T1000 (cell line): Measurements from ENCODE around the gene SLC34A2.
"Not testable (repeated sequence)": the region's sequence is repeated elsewhere in the genome, so short reads cannot be mapped to it uniquely, and the experiment has no call there.

ENCODE experiments used
- DNase-seq: peaks from one replicate; lab custom pipeline; 2025; ENCODE audit warnings: mixed read lengths; lab: John Stamatoyannopoulos, UW

Gene SLC34A2, protein sequence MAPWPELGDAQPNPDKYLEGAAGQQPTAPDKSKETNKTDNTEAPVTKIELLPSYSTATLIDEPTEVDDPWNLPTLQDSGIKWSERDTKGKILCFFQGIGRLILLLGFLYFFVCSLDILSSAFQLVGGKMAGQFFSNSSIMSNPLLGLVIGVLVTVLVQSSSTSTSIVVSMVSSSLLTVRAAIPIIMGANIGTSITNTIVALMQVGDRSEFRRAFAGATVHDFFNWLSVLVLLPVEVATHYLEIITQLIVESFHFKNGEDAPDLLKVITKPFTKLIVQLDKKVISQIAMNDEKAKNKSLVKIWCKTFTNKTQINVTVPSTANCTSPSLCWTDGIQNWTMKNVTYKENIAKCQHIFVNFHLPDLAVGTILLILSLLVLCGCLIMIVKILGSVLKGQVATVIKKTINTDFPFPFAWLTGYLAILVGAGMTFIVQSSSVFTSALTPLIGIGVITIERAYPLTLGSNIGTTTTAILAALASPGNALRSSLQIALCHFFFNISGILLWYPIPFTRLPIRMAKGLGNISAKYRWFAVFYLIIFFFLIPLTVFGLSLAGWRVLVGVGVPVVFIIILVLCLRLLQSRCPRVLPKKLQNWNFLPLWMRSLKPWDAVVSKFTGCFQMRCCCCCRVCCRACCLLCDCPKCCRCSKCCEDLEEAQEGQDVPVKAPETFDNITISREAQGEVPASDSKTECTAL

DNA sequence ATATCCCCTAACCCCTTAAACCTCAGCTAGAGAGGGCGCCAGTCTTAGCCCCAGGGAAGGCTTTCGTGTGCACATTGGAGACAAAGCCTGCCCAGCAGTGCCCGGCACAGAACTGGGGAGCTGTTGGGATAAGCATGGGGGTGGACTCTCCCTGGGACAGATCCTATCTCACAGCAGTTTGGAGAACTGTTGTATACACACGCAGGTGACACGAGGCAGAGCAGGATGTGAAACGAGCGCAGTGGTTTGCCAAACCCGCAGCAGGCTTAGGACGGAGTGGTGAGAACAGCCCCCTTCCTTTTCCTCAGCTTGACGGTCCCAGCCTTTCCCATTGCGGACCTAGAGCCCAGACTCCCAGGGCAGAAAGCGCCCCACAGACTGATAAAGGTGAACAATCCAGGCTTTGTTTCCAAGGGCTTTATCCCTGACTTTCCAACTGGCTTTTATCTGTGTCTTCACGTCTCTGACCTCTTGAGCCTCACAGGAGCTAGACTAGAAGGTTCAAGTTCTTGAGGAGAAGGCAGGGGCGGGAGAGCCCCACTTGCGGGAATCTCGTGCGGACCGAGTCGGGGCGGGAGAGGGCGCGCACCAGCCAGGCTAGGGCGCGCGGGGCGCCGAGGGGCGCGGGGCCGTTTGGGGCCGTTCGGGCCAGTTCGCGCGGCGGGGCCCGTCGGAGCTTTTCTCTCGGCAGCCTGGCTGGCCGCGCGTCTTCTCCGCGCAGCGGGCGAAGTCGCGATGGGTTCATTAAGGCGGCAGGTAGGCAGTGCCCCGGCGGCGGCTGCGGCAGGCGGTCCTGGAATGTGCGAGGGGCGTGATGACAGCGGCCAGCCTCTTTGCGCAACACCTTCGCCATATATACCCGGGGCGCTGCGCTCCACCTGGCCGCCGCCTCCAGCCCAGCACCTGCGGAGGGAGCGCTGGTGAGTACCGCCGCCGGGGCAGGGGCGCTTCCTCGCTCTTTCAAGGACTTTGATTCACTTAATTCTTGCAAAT is at the start of gene SLC34A2:
SLC34A2 (plus strand) TSS at position 881 of the 993 bp plus-strand sequence. CDS start 6,650 bp downstream, outside the sequence.
- DNase-seq = no peak

GRCh38 chr4:25608644-25609043 is 47.0 kb upstream of the SLC34A2 start:
- no peak for DNase-seq

DNA sequence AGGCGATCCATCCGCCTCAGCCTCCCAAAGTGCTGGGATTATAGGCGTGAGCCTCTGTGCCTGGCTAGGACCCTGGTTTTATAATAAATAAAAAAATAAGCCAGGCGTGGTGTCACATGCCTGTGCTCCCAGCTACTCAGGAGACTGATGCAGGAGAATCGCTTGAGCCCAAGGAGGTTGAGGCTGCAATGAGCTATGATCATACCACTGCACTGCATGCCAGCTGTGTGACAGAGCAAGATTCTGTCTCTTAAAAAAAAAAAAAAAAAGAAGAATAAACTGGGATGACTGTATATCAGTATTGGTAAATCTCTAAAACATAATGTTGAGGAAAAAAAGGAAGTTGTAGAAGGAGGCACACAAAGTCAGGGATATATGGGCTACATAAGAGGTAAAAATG is 45.7 kb upstream of the SLC34A2 start:
- no peak for DNase-seq

DNA sequence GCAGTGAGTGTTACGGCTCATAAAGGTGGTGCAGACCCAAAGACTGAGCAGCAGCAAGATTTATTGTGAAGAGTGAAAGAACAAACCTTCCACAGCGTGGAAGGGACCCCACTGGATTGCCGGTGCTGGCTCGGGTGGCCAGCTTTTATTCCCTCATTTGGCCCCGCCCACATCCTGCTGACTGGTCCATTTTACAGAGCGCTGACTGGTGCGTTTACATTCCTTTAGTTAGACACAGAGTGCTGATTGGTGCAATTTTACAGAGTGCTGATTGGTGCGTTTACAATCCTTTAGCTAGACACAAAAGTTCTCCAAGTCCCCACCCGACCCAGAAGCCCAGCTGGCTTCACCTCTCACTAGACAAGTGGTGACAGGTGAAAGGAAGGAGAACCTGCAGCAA is 42.0 kb upstream of the SLC34A2 start:
- DNase-seq = not testable (repeated sequence)

- no peak for DNase-seq
These were observed 40.8 kb upstream of the SLC34A2 start for GRCh38 chr4:25614807-25615206.

GRCh38 chr4:25621027-25621930 is 34.4 kb upstream of the SLC34A2 start:
- DNase-seq = no peak

DNA sequence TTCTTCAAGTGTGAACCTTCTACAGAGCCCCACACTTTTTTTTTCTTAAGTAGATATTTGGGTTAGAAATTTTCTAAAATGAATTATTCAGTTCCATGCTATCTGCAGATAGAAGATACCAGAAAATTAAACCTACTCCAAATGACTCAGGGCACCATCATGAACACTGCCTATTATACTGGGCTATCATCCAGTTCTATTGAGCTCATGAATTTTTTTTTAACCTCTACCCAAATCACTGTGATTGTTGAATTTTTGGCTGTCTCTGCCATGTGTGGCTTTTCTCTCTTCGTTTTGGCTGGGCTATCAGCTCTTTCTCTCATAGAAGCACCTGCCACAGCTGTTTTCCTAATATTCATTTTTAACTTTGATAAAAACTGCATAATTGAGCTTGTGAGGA is 31.0 kb upstream of the SLC34A2 start:
- no peak for DNase-seq

GRCh38 chr4:25628451-25628850 is 27.2 kb upstream of the SLC34A2 start:
- DNase-seq = no peak

DNA sequence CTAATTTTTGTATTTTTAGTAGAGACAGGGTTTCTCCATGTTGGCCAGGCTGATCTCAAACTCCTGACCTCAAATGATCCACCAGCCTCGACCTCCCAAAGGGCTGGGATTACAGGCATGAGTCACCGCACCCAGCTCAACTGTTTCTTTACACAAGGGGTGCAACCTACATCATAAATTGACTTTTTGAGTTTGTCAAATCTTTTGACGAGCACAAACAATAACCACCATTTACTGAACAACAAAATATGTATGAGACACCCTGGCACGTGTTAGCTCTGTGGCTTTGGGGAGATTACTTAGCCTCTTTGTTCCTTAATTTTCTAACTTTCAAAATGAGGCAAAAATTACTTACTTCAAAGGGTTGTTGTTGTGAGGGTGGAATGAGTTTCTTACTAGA is 23.5 kb upstream of the SLC34A2 start:
- DNase-seq = no peak

DNA sequence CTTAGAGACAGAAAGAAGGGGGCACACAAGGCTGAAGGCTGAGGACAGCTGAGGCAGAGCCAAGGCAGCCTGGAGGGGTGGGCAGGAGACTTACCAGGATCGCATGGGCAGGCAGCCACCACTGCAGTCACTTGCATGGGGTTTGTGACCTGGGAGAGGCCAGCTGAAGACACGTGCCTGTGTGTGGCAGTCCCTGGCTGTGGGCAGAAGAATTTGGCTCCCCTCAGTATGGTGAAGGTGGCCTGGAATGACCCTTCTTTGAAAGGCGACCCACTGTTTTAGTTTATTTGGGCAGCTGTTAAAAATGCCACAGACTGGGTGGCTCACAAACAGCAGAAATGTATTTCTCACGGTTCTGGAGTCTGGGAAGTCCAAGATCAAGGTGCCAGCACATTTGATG is 22.1 kb upstream of the SLC34A2 start:
- DNase-seq = no peak

- no peak for DNase-seq
These were observed 20.1 kb upstream of the SLC34A2 start for GRCh38 chr4:25635501-25635900.

DNA sequence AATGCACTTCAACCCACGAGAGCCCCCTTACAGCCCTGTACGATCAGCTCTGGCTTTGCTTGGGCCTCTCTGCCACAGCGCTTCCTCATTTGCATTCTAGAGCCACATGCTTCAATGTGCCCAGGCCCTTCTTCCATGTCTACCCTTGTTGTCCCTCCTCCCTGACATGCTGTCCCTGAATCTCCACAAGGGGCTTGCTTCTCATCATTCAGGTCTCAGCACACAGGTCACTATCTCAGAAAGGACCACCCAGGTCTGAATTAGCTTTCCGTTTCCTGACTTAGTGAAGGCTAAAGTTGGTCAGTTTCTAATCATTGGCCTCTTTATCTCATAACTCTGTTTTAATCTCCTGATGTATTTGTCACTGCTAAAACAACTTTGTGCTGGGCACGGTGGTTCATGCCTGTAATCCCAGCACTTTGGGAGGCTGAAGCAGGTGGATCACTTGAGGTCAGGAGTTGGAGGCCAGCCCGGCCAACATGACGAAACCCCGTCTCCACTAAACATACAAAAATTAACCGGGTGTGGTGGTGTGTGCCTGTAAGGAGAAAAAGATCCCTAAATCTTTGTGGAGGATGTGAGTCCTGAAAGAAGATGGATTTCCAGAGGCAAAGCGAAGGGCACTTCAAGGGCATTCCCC is 17.9 kb upstream of the SLC34A2 start:
- DNase-seq = no peak

DNA sequence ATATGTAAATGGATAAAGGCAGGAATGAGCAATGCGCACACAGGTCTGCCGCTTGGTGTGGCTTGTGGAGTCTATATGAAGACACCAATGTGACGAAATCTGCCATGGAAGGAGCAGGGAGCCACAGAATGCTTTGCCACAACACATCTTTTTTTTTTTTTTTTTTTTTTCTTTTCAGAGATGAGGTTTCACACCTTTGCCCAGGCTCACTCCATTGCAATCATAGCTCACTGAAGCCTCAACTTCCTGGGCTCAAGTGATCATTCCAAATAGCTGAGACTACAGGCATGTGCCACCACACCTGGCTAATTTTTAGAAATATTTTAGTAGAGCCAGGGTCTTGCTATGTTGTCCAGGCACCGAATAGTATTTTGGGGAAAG is 17.4 kb upstream of the SLC34A2 start:
- no peak for DNase-seq

DNA sequence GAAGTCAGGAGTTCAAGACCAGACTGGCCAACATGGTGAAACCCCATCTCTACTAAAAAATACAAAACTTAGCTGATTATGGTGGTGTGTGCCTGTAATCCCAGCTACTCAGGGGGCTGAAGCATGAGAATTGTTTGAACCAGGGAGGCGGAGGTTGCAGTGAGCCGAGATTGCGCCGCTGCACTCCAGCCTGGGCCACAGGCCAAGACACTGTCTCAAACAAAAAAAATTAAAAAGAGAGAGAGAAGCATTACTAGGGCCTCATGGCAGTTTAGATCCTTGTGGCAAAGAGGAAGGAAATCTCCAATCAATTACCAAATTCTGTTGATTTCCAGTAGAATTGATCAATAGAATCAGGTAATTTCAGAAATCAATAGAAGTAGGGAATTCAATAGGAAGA is 16.8 kb upstream of the SLC34A2 start:
- DNase-seq = no peak

- no peak for DNase-seq
These were observed 5.3 kb upstream of the SLC34A2 start for GRCh38 chr4:25650311-25650710.

DNA sequence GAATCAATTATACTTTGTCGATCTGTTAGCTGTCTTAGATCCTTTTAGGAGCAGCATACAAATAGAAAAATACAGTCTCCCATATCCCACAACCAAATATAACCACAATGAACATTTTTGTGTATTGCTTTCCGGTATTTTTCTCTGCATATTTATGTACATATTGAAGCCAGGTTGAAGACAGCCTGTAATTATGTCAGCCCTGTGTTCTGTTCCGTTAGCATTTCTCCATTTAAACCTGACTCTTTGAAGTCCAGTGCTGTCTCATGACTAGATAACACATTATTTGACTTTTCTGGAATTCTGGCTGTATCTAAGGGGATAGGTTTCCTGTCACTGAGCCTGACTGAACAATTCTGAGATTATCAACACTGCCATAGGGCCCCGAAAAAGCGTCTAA is 4.0 kb upstream of the SLC34A2 start:
- no peak for DNase-seq

GRCh38 chr4:25654031-25654970 is 1.4 kb upstream of the SLC34A2 start:
- no peak for DNase-seq

GRCh38 chr4:25656031-25656430 is 380 bp downstream of the SLC34A2 start:
- DNase-seq = no peak

DNA sequence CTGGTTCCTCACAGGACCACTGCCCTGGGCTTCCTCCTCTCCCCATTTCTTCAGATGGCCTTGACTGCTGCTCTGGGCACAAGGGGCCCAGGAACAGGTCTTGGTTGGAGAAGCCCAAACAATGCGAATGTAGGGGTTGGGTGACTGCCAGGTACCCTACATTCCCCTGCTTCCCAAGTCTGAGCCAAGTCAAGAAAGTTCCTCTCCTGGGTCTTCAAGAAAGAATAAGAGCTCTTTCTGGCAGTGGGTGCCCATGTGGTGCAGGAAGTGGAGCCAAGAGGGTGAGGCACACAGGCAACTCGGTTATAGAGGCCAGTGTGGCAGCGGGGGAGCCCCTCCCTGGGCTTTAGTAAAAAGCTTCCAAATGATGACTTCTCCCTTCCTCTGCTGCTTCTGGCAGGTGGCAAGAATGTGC is 2.7 kb downstream of the SLC34A2 start:
- no peak for DNase-seq

- no peak for DNase-seq
These were observed 3.1 kb downstream of the SLC34A2 start for GRCh38 chr4:25658777-25659176.
